Calu3 (cell line): ENCODE results near the gene ATAD3B. TPM values are rescaled to one million over a fixed set of nuclear protein-coding genes. Genes with fewer than 3 reads are reported as not detected.
"Not testable (repeated sequence)": the region's sequence is repeated elsewhere in the genome, so short reads cannot be mapped to it uniquely, and the experiment has no call there.

ENCODE experiments used
- BruUV-seq: library from RNA; stranded (reverse); fragments of 400-500 nt; replicated peaks from 2 replicates; lab custom pipeline; 2021; lab: Mats Ljungman, UMichigan
- CTCF ChIA-PET: fragments of 300-600 bp; sonication (Branson Sonifier 250); formaldehyde crosslinking; loops from one replicate; lab custom pipeline; 2022; ENCODE audit warnings: antibody characterized with exemption; lab: Charles Lee
- DNase-seq: peaks from one replicate; pipeline ENCODE4 v3.0.0; 2022
- H3K27ac Mint-ChIP-seq: one replicate; pipeline ENCODE4 v1.8.0; 2022; ENCODE audit warnings: mixed read lengths; ENCODE audit not compliant: unreplicated experiment
- H3K27me3 Mint-ChIP-seq: one replicate; pipeline ENCODE4 v1.8.0; 2022; ENCODE audit warnings: mixed read lengths; ENCODE audit not compliant: unreplicated experiment
- H3K36me3 Mint-ChIP-seq: one replicate; pipeline ENCODE4 v1.8.0; 2022; ENCODE audit warnings: mild to moderate bottlenecking, moderate library complexity, mixed read lengths; ENCODE audit not compliant: insufficient read depth, unreplicated experiment
- H3K4me1 Mint-ChIP-seq: one replicate; pipeline ENCODE4 v1.8.0; 2022; ENCODE audit warnings: mild to moderate bottlenecking, low read depth, mixed read lengths; ENCODE audit not compliant: unreplicated experiment
- H3K4me3 Mint-ChIP-seq: one replicate; pipeline ENCODE4 v1.8.0; 2022; ENCODE audit warnings: mild to moderate bottlenecking, low read depth, moderate library complexity, mixed read lengths; ENCODE audit not compliant: unreplicated experiment
- H3K9me3 Mint-ChIP-seq: one replicate; pipeline ENCODE4 v1.8.0; 2022; ENCODE audit warnings: low read depth, mixed read lengths; ENCODE audit not compliant: unreplicated experiment
- intact Hi-C: fragments of 100-400 bp; cut with micrococcal nuclease; formaldehyde crosslinking; loops from one replicate; pipeline ENCODE4 v1.10.0; 2022; ENCODE audit not compliant: unreplicated experiment
- total RNA-seq: library from RNA; stranded (reverse); gene quantifications from 2 replicates; pipeline ENCODE4 v1.2.3, GENCODE V29; 2022
- TF ChIP-seq, protein P1 (sequence below): fragments of 200-600 bp; IDR thresholded peaks from one replicate; pipeline ENCODE4 v1.8.0; 2022; ENCODE audit warnings: antibody characterized with exemption; ENCODE audit not compliant: unreplicated experiment

ATAD3B gene
- total RNA-seq, 1 experiment from 2014 or later, result 46.3 TPM

DNA sequence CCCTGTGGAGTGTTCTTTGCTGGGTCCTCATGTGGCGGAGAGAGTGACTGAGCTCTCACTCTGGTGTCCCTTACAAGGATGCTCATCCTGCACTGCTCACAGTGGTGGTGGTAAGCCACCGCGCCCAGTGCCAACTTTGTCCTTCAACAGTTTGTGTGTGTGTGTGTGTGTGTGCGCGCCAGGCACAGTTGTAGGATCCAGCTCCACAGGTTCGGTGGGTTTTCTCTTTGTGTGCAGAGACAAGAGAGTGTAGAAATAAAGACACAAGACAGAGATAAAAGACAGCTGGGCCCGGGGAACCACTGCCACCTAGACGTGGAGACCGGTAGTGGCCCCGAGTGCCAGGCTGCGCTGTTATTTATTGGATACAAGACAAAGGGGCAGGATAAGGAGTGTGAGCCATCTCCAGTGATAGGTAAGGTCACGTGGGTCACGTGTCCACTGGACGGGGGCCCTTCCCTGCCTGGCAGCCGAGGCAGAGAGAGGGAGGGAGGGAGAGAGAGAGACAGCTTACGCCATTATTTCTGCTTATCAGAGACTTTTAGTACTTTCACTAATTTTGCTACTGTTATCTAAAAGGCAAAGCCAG, 33.3 kb downstream of the ATAD3B start:
- DNase-seq, result peak; percentile 71
- H3K4me1 Mint-ChIP-seq, result peaks cover 11% of the 10 kb centered on the region
- BruUV-seq, H3K27me3 Mint-ChIP-seq, H3K9me3 Mint-ChIP-seq, H3K36me3 Mint-ChIP-seq, intact Hi-C loops: not testable (repeated sequence)
- H3K4me3 Mint-ChIP-seq, result peak overlapping the region; percentile 56
- TF ChIP-seq, protein P1, sequence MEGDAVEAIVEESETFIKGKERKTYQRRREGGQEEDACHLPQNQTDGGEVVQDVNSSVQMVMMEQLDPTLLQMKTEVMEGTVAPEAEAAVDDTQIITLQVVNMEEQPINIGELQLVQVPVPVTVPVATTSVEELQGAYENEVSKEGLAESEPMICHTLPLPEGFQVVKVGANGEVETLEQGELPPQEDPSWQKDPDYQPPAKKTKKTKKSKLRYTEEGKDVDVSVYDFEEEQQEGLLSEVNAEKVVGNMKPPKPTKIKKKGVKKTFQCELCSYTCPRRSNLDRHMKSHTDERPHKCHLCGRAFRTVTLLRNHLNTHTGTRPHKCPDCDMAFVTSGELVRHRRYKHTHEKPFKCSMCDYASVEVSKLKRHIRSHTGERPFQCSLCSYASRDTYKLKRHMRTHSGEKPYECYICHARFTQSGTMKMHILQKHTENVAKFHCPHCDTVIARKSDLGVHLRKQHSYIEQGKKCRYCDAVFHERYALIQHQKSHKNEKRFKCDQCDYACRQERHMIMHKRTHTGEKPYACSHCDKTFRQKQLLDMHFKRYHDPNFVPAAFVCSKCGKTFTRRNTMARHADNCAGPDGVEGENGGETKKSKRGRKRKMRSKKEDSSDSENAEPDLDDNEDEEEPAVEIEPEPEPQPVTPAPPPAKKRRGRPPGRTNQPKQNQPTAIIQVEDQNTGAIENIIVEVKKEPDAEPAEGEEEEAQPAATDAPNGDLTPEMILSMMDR, result peak; percentile 39
- H3K27ac Mint-ChIP-seq, result peak overlapping the region; percentile 57
- CTCF ChIA-PET, result interaction anchor here (1.3 to 1.8 kb wide), 3 partner anchors 97 to 130 kb away, joined by 4 to 8 read pairs (median 7); partner anchors contain the start of genes AURKAIP1 and CCNL2

DNA sequence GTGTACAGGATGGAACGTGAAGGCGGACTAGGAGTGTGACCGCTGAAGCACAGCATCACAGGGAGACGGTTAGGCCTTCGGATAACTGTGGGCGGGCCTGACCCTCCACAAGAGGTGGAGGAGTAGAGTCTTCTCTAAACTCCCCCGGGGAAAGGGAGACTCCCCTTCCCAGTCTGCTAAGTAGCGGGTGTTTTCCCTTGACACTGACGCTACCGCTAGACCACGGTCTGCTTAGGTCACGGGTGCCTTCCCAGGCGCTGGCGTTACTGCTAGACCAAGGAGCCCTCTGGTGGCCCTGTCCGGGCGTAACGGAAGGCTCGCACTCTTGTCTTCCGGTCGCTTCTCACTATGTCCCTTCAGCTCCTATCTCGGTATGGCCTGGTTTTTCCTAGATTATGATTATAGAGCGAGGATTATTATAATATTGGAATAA, 33.8 kb downstream of the ATAD3B start:
- DNase-seq, result peak; percentile 34
- intact Hi-C loops, H3K36me3 Mint-ChIP-seq, H3K27me3 Mint-ChIP-seq, BruUV-seq, H3K9me3 Mint-ChIP-seq: not testable (repeated sequence)
- Mint-ChIP-seq H3K27ac (peak overlapping the region; percentile 57), H3K4me3 (peak overlapping the region; percentile 56), H3K4me1 (peaks cover 11% of the 10 kb centered on the region)
- TF ChIP-seq, protein P1, result peak; percentile 0
- CTCF ChIA-PET, result interaction anchor here (0.6 to 1.8 kb wide), 5 partner anchors 97 to 200 kb away, joined by 3 to 8 read pairs (median 4); partner anchors contain the start of genes AURKAIP1 and CCNL2

DNA sequence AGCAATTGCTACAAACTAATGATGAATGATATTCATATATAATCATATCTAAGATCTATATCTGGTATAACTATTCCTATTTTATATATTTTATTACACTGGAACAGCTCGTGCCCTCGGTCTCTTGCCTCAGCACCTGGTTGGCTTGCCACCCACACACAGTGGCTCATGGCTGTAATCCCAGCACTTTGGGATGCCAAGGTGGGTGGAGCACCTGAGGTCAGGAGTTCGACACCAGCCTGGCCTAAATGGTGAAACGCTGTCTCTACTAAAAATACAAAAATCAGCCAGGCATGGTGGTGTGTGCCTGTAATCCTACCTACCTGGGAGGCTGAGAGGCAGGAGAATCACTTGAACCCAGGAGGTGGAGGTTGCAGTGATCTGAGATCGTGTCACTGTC, 34.2 kb downstream of the ATAD3B start:
- H3K27ac Mint-ChIP-seq, H3K36me3 Mint-ChIP-seq, H3K9me3 Mint-ChIP-seq, H3K27me3 Mint-ChIP-seq, intact Hi-C loops, DNase-seq, BruUV-seq: not testable (repeated sequence)
- peaks cover 11% of the 10 kb centered on the region for H3K4me1 Mint-ChIP-seq
- peak overlapping the region; percentile 56 for H3K4me3 Mint-ChIP-seq
- CTCF ChIA-PET, result interaction anchor here (0.6 to 1.8 kb wide), 4 partner anchors 98 to 201 kb away, joined by 3 to 8 read pairs (median 4); partner anchors contain the start of gene CCNL2

DNA sequence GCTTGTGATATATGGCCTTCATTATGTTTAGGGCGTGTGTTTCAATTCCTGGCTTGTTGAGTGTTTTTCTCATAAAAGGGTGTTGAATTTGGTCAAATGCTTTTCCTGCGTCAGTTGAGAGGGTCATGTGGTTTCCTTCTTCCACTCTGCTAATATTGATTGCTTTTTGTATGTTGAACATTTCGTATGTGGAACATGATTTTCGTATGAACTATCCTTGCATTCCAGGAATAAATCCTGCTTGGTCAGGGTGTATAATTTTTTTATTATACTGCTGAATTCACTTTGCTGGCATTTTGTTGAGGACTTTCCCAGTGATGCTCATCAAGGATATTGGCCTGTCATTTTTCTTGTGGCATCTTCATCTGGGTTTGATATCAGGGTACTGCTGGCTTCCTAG, 35.7 kb downstream of the ATAD3B start:
- no peaks in the 10 kb centered on the region for H3K9me3 Mint-ChIP-seq
- peaks cover 11% of the 10 kb centered on the region for H3K4me1 Mint-ChIP-seq
- TF ChIP-seq, protein P1, result no peak
- no peak overlapping the region for H3K27ac Mint-ChIP-seq
- peaks cover 24% of the 10 kb centered on the region for H3K36me3 Mint-ChIP-seq
- no peak for DNase-seq
- intact Hi-C loops, result no loop called here
- CTCF ChIA-PET, result no interaction called here
- H3K4me3 Mint-ChIP-seq, result no peak overlapping the region
- no peaks in the 10 kb centered on the region for H3K27me3 Mint-ChIP-seq
- BruUV-seq, result no TSS peak

DNA sequence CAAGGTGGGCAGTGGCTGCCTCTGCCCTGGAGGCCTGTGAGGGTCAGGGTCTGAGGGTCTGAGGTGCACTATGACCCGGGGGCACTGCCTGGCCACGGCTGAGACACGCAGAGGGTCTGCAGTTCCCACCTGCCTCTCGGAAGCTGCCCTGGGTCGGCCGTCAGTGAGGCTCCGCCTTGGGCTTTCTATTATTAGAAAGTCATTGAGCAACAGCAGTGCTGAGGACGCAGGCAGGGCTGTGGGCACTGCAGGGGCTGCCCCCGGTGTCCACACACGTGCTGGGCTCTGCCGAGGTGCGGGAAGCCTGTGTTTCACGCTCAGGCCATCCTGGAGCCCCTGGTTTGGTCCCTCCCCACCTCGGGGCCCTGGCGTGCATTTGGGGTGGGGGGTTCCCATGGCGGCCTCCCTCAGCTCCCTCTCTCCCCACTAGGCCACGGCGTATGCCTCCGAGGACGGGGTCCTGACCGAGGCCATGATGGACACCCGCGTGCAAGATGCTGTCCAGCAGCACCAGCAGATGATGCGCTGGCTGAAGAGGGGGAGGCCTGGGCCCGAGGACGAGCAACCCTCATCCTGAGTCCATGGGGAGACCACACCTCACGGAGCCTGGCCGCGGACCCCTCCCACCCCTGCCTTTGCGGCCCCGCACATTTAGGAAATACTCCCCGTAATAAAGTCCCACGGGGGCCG, 37.4 kb downstream of the ATAD3B start:
- H3K27me3 Mint-ChIP-seq, H3K4me3 Mint-ChIP-seq, DNase-seq, intact Hi-C loops, H3K27ac Mint-ChIP-seq, BruUV-seq, H3K9me3 Mint-ChIP-seq, CTCF ChIA-PET: not testable (repeated sequence)
- peaks cover 15% of the 10 kb centered on the region for H3K4me1 Mint-ChIP-seq
- peaks cover 30% of the 10 kb centered on the region for H3K36me3 Mint-ChIP-seq

DNA sequence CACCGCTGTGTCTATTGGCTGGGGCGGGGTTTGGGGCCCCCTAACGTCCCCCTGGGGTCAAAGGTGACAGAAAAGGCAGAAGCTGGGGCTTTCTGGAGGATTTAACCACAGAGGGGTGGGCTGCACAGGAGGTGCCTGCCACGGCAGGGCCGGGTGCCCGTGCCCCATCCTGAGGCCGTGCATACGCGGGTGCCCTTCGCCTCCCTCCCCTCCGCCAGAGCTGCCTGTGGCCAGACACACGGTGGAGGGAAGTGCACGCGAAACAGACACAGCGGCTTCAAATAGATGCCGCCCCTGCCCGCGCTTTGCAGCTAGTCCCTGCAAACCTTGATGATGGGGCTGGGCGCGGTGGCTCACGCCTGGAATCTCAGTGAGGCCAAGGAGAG, 37.9 kb downstream of the ATAD3B start:
- peaks cover 16% of the 10 kb centered on the region for H3K4me1 Mint-ChIP-seq
- H3K36me3 Mint-ChIP-seq, result peaks cover 31% of the 10 kb centered on the region
- H3K4me3 Mint-ChIP-seq, intact Hi-C loops, BruUV-seq, H3K9me3 Mint-ChIP-seq, DNase-seq, H3K27me3 Mint-ChIP-seq, H3K27ac Mint-ChIP-seq: not testable (repeated sequence)
- CTCF ChIA-PET, result interaction anchor here (0.6 kb wide), 1 partner anchor 9 kb away, joined by 3 read pairs; no protein-coding TSS in a partner anchor
